Neural cell (in vitro differentiated cells): ENCODE data around the gene GPSM3.

Experiments
- EP300 ChIP-seq: fragments of 450-650 bp; conservative IDR thresholded peaks from 2 replicates; pipeline ENCODE4 v1.6.1; 2014; ENCODE audit warnings: antibody characterized with exemption, mild to moderate bottlenecking, moderate library complexity; ENCODE audit not compliant: poor library complexity, severe bottlenecking
- EZH2 ChIP-seq: fragments of 200-600, 300-800 bp; shearing (Covaris generic), sonication (generic); IDR thresholded peaks from 2 replicates; pipeline ENCODE4 v1.6.1; 2014; ENCODE audit warnings: antibody characterized with exemption, low read length, borderline replicate concordance, mild to moderate bottlenecking; ENCODE audit not compliant: insufficient read depth, poor library complexity, severe bottlenecking
- MXI1 ChIP-seq: fragments of 450-650 bp; conservative IDR thresholded peaks from 2 replicates; pipeline ENCODE4 v1.6.1; 2014; ENCODE audit warnings: antibody characterized with exemption, mild to moderate bottlenecking; ENCODE audit not compliant: poor library complexity, severe bottlenecking
- POLR2AphosphoS5 ChIP-seq: IDR thresholded peaks from 2 replicates; pipeline ENCODE4 v1.6.1; 2012
- RAD21 ChIP-seq: fragments of 450-650 bp; conservative IDR thresholded peaks from 2 replicates; pipeline ENCODE4 v1.6.1; 2014; ENCODE audit warnings: antibody characterized with exemption, mild to moderate bottlenecking, moderate library complexity
- SMC3 ChIP-seq: fragments of 450-650 bp; conservative IDR thresholded peaks from 2 replicates; pipeline ENCODE4 v1.6.1; 2014; ENCODE audit warnings: antibody characterized with exemption, mild to moderate bottlenecking, moderate library complexity; ENCODE audit not compliant: poor library complexity
- TF ChIP-seq, protein P1 (sequence below): fragments of 450-650 bp; IDR thresholded peaks from 2 replicates; pipeline ENCODE4 v1.5.1; 2014; ENCODE audit warnings: antibody characterized with exemption, mild to moderate bottlenecking, moderate library complexity; ENCODE audit not compliant: poor library complexity, severe bottlenecking
- TF ChIP-seq, protein P2 (sequence below): IDR thresholded peaks from 2 replicates; pipeline ENCODE4 v1.6.1; 2012; ENCODE audit warnings: borderline replicate concordance

DNA sequence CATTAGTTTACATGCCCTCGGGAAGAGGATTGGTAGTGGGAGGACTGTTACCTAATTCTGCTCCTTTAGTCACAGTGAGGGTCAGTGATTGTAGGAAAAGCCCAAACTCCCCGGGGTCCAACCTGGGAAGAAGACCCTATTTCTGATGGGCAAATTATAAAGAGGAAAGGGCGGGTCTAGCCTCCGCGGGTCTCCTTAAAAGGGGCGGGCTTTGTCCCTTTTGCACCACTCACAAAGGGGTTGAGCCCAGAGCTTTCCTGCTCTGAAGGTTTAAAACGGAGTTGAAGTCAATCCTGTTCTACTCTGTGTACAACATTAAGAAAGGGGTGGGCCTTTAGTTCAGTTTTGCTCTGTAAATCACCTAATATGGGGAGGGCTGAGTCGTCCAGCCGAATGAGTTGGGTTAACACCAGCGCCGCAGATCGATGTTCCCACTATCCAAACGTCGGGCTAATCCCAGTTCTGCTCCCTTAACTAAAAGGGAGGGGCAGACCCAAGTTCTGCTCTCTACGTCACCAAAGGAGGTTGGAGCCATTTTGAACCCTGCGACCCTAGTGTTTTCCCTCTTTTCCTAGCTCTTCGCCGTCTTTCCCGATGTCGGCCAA, 15.2 kb downstream of the GPSM3 start:
- TF ChIP-seq EZH2 (no peak), POLR2AphosphoS5 (peak; percentile 72), SMC3 (no peak), RAD21 (peak; percentile 30), MXI1 (no peak), EP300 (peak; percentile 45)
- TF ChIP-seq, protein P1, sequence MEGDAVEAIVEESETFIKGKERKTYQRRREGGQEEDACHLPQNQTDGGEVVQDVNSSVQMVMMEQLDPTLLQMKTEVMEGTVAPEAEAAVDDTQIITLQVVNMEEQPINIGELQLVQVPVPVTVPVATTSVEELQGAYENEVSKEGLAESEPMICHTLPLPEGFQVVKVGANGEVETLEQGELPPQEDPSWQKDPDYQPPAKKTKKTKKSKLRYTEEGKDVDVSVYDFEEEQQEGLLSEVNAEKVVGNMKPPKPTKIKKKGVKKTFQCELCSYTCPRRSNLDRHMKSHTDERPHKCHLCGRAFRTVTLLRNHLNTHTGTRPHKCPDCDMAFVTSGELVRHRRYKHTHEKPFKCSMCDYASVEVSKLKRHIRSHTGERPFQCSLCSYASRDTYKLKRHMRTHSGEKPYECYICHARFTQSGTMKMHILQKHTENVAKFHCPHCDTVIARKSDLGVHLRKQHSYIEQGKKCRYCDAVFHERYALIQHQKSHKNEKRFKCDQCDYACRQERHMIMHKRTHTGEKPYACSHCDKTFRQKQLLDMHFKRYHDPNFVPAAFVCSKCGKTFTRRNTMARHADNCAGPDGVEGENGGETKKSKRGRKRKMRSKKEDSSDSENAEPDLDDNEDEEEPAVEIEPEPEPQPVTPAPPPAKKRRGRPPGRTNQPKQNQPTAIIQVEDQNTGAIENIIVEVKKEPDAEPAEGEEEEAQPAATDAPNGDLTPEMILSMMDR: no peak
- TF ChIP-seq, protein P2, sequence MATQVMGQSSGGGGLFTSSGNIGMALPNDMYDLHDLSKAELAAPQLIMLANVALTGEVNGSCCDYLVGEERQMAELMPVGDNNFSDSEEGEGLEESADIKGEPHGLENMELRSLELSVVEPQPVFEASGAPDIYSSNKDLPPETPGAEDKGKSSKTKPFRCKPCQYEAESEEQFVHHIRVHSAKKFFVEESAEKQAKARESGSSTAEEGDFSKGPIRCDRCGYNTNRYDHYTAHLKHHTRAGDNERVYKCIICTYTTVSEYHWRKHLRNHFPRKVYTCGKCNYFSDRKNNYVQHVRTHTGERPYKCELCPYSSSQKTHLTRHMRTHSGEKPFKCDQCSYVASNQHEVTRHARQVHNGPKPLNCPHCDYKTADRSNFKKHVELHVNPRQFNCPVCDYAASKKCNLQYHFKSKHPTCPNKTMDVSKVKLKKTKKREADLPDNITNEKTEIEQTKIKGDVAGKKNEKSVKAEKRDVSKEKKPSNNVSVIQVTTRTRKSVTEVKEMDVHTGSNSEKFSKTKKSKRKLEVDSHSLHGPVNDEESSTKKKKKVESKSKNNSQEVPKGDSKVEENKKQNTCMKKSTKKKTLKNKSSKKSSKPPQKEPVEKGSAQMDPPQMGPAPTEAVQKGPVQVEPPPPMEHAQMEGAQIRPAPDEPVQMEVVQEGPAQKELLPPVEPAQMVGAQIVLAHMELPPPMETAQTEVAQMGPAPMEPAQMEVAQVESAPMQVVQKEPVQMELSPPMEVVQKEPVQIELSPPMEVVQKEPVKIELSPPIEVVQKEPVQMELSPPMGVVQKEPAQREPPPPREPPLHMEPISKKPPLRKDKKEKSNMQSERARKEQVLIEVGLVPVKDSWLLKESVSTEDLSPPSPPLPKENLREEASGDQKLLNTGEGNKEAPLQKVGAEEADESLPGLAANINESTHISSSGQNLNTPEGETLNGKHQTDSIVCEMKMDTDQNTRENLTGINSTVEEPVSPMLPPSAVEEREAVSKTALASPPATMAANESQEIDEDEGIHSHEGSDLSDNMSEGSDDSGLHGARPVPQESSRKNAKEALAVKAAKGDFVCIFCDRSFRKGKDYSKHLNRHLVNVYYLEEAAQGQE: peak; percentile 92
